GM12873 (cell line): Measurements from ENCODE around the gene RAN.

Experiments
- TF ChIP-seq, protein P1 (sequence below): IDR thresholded peaks from 2 replicates; pipeline ENCODE4 v1.5.1; 2012; ENCODE audit warnings: low read depth, mild to moderate bottlenecking, moderate library complexity, low read length, control low read depth; ENCODE audit not compliant: insufficient read depth; ENCODE audit errors: missing control alignments

The RAN gene

DNA sequence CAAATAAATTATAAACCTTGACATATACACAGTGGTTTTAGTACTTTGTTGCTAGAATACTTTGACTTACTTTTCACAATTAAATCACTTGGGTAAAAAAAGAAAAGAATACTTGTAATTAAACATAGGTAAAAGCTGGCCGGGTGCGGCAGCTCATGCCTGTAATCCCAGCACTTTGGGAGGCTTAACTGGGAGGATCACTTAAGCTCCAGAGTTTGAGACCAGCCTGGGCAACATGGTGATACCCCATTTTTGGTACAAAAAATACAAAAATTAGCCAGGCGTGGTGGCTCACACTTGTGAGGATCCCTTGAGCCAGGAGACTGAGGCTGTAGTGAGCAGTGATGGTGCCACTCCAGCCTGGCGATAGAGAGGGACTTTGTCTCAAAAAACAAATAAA is 40.6 kb upstream of the RAN start:
- TF ChIP-seq, protein P1, sequence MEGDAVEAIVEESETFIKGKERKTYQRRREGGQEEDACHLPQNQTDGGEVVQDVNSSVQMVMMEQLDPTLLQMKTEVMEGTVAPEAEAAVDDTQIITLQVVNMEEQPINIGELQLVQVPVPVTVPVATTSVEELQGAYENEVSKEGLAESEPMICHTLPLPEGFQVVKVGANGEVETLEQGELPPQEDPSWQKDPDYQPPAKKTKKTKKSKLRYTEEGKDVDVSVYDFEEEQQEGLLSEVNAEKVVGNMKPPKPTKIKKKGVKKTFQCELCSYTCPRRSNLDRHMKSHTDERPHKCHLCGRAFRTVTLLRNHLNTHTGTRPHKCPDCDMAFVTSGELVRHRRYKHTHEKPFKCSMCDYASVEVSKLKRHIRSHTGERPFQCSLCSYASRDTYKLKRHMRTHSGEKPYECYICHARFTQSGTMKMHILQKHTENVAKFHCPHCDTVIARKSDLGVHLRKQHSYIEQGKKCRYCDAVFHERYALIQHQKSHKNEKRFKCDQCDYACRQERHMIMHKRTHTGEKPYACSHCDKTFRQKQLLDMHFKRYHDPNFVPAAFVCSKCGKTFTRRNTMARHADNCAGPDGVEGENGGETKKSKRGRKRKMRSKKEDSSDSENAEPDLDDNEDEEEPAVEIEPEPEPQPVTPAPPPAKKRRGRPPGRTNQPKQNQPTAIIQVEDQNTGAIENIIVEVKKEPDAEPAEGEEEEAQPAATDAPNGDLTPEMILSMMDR: no peak

DNA sequence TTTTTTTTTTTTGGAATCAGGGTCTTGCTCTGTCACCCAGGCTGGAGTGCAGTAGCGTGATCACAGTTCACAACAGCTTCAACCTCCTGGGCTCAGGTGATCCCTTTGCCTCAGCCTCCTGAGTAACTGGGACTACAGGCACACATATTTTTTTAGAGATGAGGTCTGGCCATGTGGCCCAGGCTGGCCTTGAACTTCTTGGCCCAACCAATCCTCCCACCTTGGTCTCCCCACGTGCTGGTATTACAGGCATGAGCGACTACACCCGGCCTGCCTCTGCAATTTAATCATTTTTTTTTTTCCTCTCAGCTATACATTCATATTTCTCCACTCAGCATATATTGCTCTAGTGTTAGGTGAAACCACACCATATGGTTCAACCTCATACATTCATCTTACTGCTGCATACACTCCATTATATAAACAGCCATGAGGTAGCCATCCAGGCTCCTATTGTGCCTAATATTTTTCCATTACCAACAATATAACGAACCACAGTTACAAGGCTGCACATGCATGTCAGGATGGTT is 39.9 kb upstream of the RAN start:
- TF ChIP-seq, protein P1: no peak

DNA sequence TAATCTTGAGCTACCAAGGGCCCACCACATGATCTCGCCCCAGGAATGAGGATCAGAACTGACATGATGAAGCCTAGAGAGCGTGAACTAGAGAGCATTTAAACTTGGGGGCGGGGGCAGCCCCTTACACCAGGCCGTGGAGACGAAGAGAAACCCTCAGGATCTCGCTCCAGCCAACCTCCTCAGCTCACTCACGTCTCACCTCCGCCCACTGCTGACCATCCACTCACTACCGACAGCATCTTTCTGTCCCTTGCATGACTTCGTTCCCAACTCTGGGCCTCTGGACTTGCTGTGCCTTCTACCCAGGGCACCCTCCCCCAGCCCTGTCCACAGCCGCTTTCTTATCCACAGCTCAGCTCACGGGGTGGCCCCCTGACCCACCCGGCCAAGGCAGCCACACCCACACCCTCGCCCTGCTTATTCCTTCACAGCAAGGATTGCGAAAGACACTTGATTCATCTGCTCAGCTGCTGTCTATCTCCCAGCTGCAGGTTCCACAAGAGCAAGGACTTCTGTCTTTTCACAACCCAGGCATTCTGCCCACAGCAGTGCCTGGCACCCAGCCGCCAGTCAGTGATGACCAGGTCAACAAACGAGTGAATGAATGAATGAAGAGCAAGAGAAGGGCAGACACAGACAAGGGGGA is 39.2 kb upstream of the RAN start:
- TF ChIP-seq, protein P1: no peak

DNA sequence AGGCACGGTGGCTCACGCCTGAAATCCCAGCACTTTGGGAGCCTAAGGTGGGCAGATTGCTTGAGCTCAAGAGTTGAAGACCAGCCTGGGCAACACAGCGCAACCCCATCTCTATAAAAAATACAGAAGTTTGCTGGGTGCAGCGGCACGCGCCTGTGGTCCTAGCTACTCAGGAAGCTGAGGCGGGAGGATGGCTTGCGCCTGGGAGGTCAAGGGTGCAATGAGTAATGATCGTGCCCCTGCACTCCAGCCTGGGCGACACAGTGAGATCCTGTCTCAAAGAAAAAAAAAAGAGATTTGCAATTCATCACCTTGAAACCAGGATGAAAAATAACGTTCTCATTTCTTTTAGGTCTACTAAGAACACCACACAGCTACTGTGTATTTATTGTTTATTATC is 36.9 kb upstream of the RAN start:
- TF ChIP-seq, protein P1: no peak

DNA sequence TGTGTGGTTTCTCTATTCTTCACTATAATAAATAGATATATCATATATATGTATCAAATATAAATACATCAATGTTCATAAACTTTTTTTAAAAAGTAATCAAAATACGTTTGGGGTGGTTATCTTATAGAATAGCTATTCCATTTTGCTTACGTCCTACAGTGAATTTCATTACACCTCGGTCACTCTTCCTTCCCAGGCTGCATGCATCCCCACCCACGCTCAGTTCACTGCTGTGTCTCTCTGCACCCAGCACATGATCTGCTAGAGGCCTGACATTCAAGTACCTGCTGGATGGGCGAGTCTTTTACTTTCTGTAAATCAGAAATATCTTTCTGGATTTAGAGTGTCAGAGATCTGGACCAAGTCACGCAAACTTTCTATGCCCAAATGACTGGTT is 36.4 kb upstream of the RAN start:
- TF ChIP-seq, protein P1: no peak

DNA sequence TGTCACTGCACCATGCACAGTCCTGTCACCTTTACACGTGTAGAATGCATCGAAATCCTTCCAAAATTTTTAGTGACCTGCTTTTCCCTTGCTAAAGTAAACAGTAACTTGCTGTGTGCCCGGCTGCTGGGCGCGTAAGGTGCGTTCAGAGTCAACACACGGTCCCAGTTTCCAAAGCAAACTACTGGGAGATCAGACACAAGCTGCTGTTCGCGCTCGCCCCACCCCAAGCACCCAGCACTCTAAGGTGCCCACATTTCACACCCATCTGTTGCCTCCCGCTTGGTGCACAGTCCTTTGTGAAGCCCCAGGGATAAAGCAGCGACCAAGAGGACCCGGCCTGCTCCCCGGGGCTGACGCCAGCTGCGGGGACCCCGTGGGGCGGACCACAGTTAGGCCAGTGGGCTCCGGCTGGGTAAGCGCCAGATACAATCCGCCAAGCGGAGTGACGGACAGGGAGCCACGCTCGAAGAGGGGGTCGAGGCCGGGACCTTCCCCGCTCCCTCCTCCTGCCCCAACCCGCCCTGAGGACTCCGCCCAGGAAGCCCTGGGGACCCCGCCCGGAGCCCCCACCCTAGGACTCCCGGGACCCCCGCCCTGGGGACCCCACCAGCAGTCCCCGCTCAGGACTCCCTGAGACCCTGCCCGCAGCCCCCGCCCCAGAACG is 33.4 kb upstream of the RAN start:
- TF ChIP-seq, protein P1: no peak

DNA sequence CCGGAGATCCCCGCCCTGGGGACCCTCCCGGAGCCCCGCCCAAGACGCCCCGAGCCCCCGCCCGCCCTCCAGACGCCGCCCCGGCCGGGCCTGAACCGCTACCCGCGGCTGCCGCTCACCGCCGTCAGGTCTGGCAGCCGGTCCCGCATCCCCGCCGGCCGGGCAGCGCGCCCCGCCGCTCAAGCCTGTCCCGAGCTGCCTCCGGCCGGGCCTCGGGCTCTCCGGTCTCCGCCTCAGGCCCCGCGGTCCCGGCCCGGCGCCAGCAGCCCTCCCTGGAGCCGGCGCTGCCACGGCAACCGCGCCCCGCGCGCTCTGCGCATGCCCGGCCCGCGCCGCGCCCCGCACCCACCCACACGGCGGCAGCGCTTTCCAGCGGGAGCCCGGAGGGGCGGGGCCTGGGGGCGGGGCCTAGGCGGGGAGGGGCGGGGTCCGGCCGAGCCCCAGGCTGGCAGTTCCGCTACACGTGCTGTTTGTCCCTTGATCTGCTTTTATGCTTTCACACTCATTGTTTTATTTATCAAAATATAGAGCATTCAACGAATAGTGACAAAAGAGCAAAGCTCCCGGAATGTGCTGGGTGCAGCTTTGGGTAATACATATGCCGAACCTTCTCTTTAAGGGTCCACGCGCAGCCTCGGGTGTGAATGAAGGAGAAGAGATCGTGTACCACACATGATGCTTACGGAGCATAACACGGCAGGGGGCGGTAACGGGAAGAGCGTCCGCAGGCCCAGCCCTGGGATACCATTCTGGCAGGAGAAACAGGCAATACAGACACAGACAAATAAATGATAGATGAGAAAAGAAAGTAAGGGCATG is 32.7 kb upstream of the RAN start, which contains the start of gene STX2:
Gene STX2 (minus strand): TSS at position 300 of the 819 bp plus-strand sequence. CDS start 151 bp downstream, at position 149.
- TF ChIP-seq, protein P1: peak; percentile 20
